ENCODE measurements around the gene ALCAM. TPM values are rescaled to one million over a fixed set of nuclear protein-coding genes. Genes with fewer than 3 reads are reported as not detected.

Gene ALCAM
- total and polyA plus RNA-seq, 2 of the 8 experiments (the other 6 are each of a cell fraction or from before 2014, with no cell fraction given) = 10.8 to 33.0 TPM

DNA sequence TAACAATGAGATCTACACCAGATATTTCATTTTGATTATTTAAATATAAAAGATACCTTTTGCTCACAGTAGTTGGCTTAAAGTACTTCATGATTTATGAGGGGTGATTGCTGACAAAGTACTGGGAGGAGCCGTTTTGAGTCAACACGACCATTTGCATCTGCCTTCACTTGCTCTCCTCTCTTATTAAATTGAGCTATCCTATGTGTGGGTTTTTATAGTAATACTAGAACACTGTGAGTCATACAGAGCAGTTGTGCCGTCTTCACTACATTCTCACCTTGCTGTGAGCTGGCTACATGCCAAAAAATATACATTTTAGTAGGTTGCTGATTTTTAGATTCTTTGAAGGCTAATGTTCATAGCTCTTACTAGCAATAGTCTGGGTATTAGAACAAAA lies 161.2 kb downstream of the ALCAM start:
- no peak overlapping the region for H3K23ac ChIP-seq (ENCODE audit: insufficient read length)
- DNase-seq (ENCODE audit: low read depth in 1 of 2, low spot score in 2 of 2) = no peak
- H3K56ac ChIP-seq (replicated peaks; ENCODE audit: insufficient read length, low read depth, low read length) = no peak overlapping the region
- no peaks in the 10 kb centered on the region for H3K23me2 ChIP-seq (ENCODE audit: low read depth, low read length)
- no peak overlapping the region for H3K18ac ChIP-seq (ENCODE audit: extremely low read depth, low read length)
- H3K14ac ChIP-seq (ENCODE audit: insufficient read length) = no peak overlapping the region
- no peak overlapping the region for H3K4me2 ChIP-seq (ENCODE audit: insufficient read depth in 1 of 2, low read depth in 2 of 2, low read length in 2 of 2)
- no peak overlapping the region for H4K91ac ChIP-seq (replicated peaks; ENCODE audit: insufficient read length, low read length)
- no peaks in the 10 kb centered on the region for H3K27me3 ChIP-seq (replicated peaks in 1 of 4; ENCODE audit: control insufficient read depth in 3 of 4, extremely low read depth in 1 of 4, insufficient read depth in 3 of 4, low read length in 3 of 4)
- H2BK15ac ChIP-seq (ENCODE audit: low read length) = no peak overlapping the region
- H3K9ac ChIP-seq (replicated peaks in 1 of 4; ENCODE audit: extremely low read depth in 1 of 4, low read depth in 3 of 4, low read length in 3 of 4) = no peak overlapping the region
- no peak overlapping the region for H3K27ac ChIP-seq (ENCODE audit: low read depth, low read length)
- H2AK5ac ChIP-seq (ENCODE audit: low read depth, low read length) = no peak overlapping the region
- no peaks in the 10 kb centered on the region for H3K79me2 ChIP-seq (ENCODE audit: control insufficient read depth in 1 of 2, insufficient read depth in 2 of 2, low read length in 2 of 2)
- H2AFZ ChIP-seq (ENCODE audit: low read length) = no peak overlapping the region
- H2BK5ac ChIP-seq (ENCODE audit: low read depth, low read length) = no peak overlapping the region
- POLR2A ChIA-PET (ENCODE audit: partially characterized antibody) = no interaction called here
- H4K5ac ChIP-seq (ENCODE audit: insufficient read length, low read depth, low read length) = no peak overlapping the region
- H2BK12ac ChIP-seq (ENCODE audit: low read depth, low read length) = no peak overlapping the region
- H2BK20ac ChIP-seq (ENCODE audit: low read length) = no peak overlapping the region
- TF ChIP-seq BRCA1 (IDR thresholded peaks at IDR 0.05; ENCODE audit: low read depth, low read length) (no peak), CTBP2 (IDR thresholded peaks at IDR 0.05; ENCODE audit: borderline replicate concordance, insufficient read depth, insufficient read length, low read length) (no peak), TAF1 (IDR thresholded peaks at IDR 0.05; ENCODE audit: low read depth, low read length) (no peak), NRF1 (IDR thresholded peaks at IDR 0.05; ENCODE audit: low read depth, low read length) (no peak), TBP (IDR thresholded peaks at IDR 0.05; ENCODE audit: low read depth, low read length) (no peak), ASH2L (IDR thresholded peaks at IDR 0.05; ENCODE audit: low read length) (no peak)
- TF ChIP-seq, protein P1, sequence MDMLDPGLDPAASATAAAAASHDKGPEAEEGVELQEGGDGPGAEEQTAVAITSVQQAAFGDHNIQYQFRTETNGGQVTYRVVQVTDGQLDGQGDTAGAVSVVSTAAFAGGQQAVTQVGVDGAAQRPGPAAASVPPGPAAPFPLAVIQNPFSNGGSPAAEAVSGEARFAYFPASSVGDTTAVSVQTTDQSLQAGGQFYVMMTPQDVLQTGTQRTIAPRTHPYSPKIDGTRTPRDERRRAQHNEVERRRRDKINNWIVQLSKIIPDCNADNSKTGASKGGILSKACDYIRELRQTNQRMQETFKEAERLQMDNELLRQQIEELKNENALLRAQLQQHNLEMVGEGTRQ (IDR thresholded peaks at IDR 0.05; ENCODE audit: low read length) = no peak
- no peak overlapping the region for H3K4me3 ChIP-seq (ENCODE audit: extremely low read depth in 1 of 4, insufficient read depth in 2 of 4, low read depth in 3 of 4, low read length in 4 of 4)
- no peaks in the 10 kb centered on the region for H3K4me1 ChIP-seq (replicated peaks in 1 of 4; ENCODE audit: control insufficient read depth in 3 of 4, insufficient read depth in 4 of 4, low read length in 3 of 4)
- CTCF ChIA-PET (ENCODE audit: partially characterized antibody) = interaction anchor here (1.1 to 4.2 kb wide), 4 partner anchors 10 to 160 kb away, joined by 5 to 29 read pairs (median 6); no protein-coding TSS in a partner anchor
- FAIRE-seq = no peak
- peaks cover 0 to 10% (median 2%) of the 10 kb centered on the region in 4 experiments; a peak in 4 of 8 replicates for H3K36me3 ChIP-seq (ENCODE audit: control insufficient read depth in 2 of 4, insufficient read depth in 4 of 4, low read length in 3 of 4)
- 92% methylated on average over 3 of the region's 3 CpGs; no CpG with 5 or more reads in 1 of the 2 experiments for WGBS, 2 experiments (ENCODE audit: extremely low coverage in 1 of 2, insufficient coverage in 1 of 2, insufficient read length in 1 of 2, insufficient replicate concordance in 2 of 2, low coverage in 1 of 2, low lambda C conversion rate in 2 of 2, missing lambda C conversion rate in 1 of 2)
- H4K20me1 ChIP-seq (replicated peaks in 1 of 2; ENCODE audit: control insufficient read depth in 1 of 2, insufficient read depth in 2 of 2, low read length in 2 of 2) = no peaks in the 10 kb centered on the region
- H4K8ac ChIP-seq (ENCODE audit: extremely low read depth, insufficient read depth, low read length) = no peak overlapping the region
- H3K4ac ChIP-seq (replicated peaks; ENCODE audit: insufficient read length, low read depth, low read length) = no peak overlapping the region
- H3K9me3 ChIP-seq (ENCODE audit: insufficient read depth in 2 of 2, low read depth in 1 of 2, low read length in 1 of 2) = no peaks in the 10 kb centered on the region
- no peak overlapping the region for H2BK120ac ChIP-seq (replicated peaks; ENCODE audit: low read depth, low read length)
- H3K79me1 ChIP-seq (ENCODE audit: low read depth, low read length) = no peaks in the 10 kb centered on the region

Measured in H1 (cell line).